GM23338 (cell line): ENCODE data around the gene SRRD. TPM values are rescaled to one million over a fixed set of nuclear protein-coding genes. Genes with fewer than 3 reads are reported as not detected.

Experiments used
- ATAC-seq: fragments of 200-7000 bp; cut with Tn5 transposase; 3 replicates; pipeline ENCODE4 v1.9.1; 2020
- DNase-seq: peaks from one replicate; pipeline ENCODE4 v3.0.0-alpha.2; 2015; ENCODE audit warnings: low spot score
- H2AFZ ChIP-seq: fragments of 200-600 bp; sonication (generic); 2 replicates; pipeline ENCODE4 v1.8.0; 2016; ENCODE audit warnings: antibody characterized with exemption, mild to moderate bottlenecking, moderate library complexity
- H3F3A ChIP-seq: fragments of 200-600 bp; sonication (generic); replicated peaks from 2 replicates; pipeline ENCODE4 v1.8.0; 2017; ENCODE audit warnings: antibody characterized with exemption, mixed run types, low read depth
- H3K27ac ChIP-seq: fragments of 200-600 bp; sonication (generic); 2 replicates; pipeline ENCODE4 v1.6.1; 2016; ENCODE audit warnings: low read depth
- H3K27me3 ChIP-seq: fragments of 200-600 bp; sonication (generic); 2 replicates; pipeline ENCODE4 v1.8.0; 2016; ENCODE audit warnings: mild to moderate bottlenecking, mixed run types, moderate library complexity; ENCODE audit not compliant: insufficient read depth
- H3K36me3 ChIP-seq: fragments of 200-600 bp; sonication (generic); 2 replicates; pipeline ENCODE4 v1.8.0; 2016; ENCODE audit warnings: mild to moderate bottlenecking; ENCODE audit not compliant: insufficient read depth
- H3K4me1 ChIP-seq: fragments of 200-600 bp; sonication (generic); 2 replicates; pipeline ENCODE4 v1.8.0; 2016; ENCODE audit warnings: mild to moderate bottlenecking, moderate library complexity; ENCODE audit not compliant: insufficient read depth
- H3K4me2 ChIP-seq: fragments of 200-600 bp; sonication (generic); 2 replicates; pipeline ENCODE4 v1.7.1; 2017; ENCODE audit warnings: mixed run types
- H3K4me3 ChIP-seq: fragments of 200-600 bp; sonication (generic); 2 replicates; pipeline ENCODE4 v1.6.1; 2016; ENCODE audit warnings: mixed run types
- H3K79me2 ChIP-seq: fragments of 200-600 bp; sonication (generic); replicated peaks from 2 replicates; pipeline ENCODE4 v1.8.0; 2017; ENCODE audit warnings: mild to moderate bottlenecking; ENCODE audit not compliant: insufficient read depth
- H3K9me2 ChIP-seq: fragments of 200-600 bp; sonication (generic); 2 replicates; pipeline ENCODE4 v1.8.0; 2017; ENCODE audit not compliant: insufficient read depth
- H4K20me1 ChIP-seq: fragments of 200-600 bp; sonication (generic); replicated peaks from 2 replicates; pipeline ENCODE4 v1.8.0; 2017; ENCODE audit warnings: mild to moderate bottlenecking; ENCODE audit not compliant: insufficient read depth
- H3K27ac Mint-ChIP-seq: 2 replicates; pipeline ENCODE4 v1.8.0; 2020; ENCODE audit warnings: inconsistent platforms, mild to moderate bottlenecking, moderate library complexity, mixed read lengths
- H3K27me3 Mint-ChIP-seq: 3 replicates; pipeline ENCODE4 v1.8.0; 2022; ENCODE audit warnings: low read depth, mild to moderate bottlenecking, moderate library complexity, mixed read lengths, inconsistent platforms; ENCODE audit not compliant: insufficient read depth, poor library complexity
- H3K36me3 Mint-ChIP-seq: 3 replicates; pipeline ENCODE4 v1.8.0; 2021; ENCODE audit warnings: low read depth, mild to moderate bottlenecking, inconsistent platforms, moderate library complexity, mixed read lengths
- H3K4me1 Mint-ChIP-seq: 3 replicates; pipeline ENCODE4 v1.8.0; 2020; ENCODE audit warnings: mild to moderate bottlenecking, inconsistent platforms, mixed read lengths
- H3K4me3 Mint-ChIP-seq: 3 replicates; pipeline ENCODE4 v1.8.0; 2021; ENCODE audit warnings: moderate library complexity, mild to moderate bottlenecking, inconsistent platforms, mixed read lengths
- H3K9me3 Mint-ChIP-seq: 3 replicates; pipeline ENCODE4 v1.8.0; 2020; ENCODE audit warnings: moderate library complexity, mild to moderate bottlenecking, inconsistent platforms, mixed read lengths
- EZH2phosphoT487 ChIP-seq: fragments of 200-600 bp; sonication (generic); IDR thresholded peaks from one replicate; pipeline ENCODE4 v1.8.1; 2018; ENCODE audit warnings: antibody characterized with exemption; ENCODE audit not compliant: unreplicated experiment
- JUNB ChIP-seq: IDR thresholded peaks from one replicate; pipeline ENCODE4 v1.6.1; 2016; ENCODE audit warnings: antibody characterized with exemption; ENCODE audit not compliant: unreplicated experiment
- NANOG ChIP-seq: IDR thresholded peaks from 2 replicates; pipeline ENCODE4 v1.6.1; 2016; ENCODE audit warnings: antibody characterized with exemption, borderline replicate concordance
- STAT1 ChIP-seq: IDR thresholded peaks from one replicate; pipeline ENCODE4 v1.6.1; 2016; ENCODE audit warnings: antibody characterized with exemption; ENCODE audit not compliant: unreplicated experiment
- ZNF114 ChIP-seq: fragments of 250-450 bp; sonication (Bioruptor Pico); IDR thresholded peaks from 2 replicates; pipeline ENCODE4 v1.5.0; 2020; ENCODE audit warnings: mild to moderate bottlenecking, moderate library complexity
- polyA plus RNA-seq: library from polyadenylated mRNA; unstranded; fragments of >200 nt; fragmentation: Nextera tagmentation; extraction: Ambion mirVana; gene quantifications from 2 replicates; pipeline ENCODE4 v1.2.1, GENCODE V29; 2016
- total RNA-seq: library from RNA; depleted of rRNA; stranded (reverse); fragments of >200 nt; shearing (Covaris generic); gene quantifications from 2 replicates; pipeline ENCODE4 v1.2.3, GENCODE V29; 2014
- TF ChIP-seq, protein P1 (sequence below): fragments of 250-450 bp; sonication (Bioruptor Pico); IDR thresholded peaks from 2 replicates; pipeline ENCODE4 v1.5.0; 2020; ENCODE audit warnings: mild to moderate bottlenecking, moderate library complexity
- TF ChIP-seq, protein P2 (sequence below), 2 experiments: fragments of 200-600 bp in 1 of 2; sonication (generic) in 1 of 2; conservative IDR thresholded peaks; 2 replicates each; pipeline versions ENCODE4 v1.5.1 to v1.6.1; 2016 to 2017; ENCODE audit warnings: antibody characterized with exemption in 2 of 2, low read depth in 2 of 2, mild to moderate bottlenecking in 2 of 2, moderate library complexity in 1 of 2

SRRD gene
- total and polyA plus RNA-seq, 2 experiments from 2014 or later, result 17.8 to 23.2 TPM

DNA sequence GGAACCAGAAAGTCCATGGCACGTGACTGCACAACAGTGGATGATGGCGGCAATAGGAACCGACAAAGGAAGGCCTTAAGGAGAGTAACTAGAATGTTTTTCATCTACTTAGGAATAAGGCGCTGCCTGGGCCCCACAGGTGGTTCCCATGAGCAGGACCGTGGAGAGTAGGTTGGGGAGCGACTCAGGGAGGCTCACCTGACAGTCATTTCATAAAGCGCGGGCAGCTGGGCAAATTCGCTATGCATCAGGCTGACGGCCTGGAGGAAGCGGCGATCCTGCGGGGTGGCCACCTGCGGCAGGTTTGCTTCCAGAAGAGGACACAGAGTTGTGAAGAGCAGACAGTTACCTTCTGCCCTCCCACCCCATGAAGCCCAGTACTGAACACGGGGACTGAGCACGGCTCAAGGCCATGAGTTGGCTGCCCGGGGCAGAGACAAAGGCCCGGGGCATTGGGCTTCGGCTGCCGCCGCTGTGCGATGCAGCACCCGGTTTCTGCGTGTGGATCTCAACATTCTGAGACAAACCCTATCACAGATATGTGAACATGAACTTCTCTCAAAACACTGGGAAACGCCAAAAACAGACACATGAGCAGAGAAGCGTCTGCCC is 25.9 kb upstream of the SRRD start (continued):
- TF ChIP-seq, protein P1, sequence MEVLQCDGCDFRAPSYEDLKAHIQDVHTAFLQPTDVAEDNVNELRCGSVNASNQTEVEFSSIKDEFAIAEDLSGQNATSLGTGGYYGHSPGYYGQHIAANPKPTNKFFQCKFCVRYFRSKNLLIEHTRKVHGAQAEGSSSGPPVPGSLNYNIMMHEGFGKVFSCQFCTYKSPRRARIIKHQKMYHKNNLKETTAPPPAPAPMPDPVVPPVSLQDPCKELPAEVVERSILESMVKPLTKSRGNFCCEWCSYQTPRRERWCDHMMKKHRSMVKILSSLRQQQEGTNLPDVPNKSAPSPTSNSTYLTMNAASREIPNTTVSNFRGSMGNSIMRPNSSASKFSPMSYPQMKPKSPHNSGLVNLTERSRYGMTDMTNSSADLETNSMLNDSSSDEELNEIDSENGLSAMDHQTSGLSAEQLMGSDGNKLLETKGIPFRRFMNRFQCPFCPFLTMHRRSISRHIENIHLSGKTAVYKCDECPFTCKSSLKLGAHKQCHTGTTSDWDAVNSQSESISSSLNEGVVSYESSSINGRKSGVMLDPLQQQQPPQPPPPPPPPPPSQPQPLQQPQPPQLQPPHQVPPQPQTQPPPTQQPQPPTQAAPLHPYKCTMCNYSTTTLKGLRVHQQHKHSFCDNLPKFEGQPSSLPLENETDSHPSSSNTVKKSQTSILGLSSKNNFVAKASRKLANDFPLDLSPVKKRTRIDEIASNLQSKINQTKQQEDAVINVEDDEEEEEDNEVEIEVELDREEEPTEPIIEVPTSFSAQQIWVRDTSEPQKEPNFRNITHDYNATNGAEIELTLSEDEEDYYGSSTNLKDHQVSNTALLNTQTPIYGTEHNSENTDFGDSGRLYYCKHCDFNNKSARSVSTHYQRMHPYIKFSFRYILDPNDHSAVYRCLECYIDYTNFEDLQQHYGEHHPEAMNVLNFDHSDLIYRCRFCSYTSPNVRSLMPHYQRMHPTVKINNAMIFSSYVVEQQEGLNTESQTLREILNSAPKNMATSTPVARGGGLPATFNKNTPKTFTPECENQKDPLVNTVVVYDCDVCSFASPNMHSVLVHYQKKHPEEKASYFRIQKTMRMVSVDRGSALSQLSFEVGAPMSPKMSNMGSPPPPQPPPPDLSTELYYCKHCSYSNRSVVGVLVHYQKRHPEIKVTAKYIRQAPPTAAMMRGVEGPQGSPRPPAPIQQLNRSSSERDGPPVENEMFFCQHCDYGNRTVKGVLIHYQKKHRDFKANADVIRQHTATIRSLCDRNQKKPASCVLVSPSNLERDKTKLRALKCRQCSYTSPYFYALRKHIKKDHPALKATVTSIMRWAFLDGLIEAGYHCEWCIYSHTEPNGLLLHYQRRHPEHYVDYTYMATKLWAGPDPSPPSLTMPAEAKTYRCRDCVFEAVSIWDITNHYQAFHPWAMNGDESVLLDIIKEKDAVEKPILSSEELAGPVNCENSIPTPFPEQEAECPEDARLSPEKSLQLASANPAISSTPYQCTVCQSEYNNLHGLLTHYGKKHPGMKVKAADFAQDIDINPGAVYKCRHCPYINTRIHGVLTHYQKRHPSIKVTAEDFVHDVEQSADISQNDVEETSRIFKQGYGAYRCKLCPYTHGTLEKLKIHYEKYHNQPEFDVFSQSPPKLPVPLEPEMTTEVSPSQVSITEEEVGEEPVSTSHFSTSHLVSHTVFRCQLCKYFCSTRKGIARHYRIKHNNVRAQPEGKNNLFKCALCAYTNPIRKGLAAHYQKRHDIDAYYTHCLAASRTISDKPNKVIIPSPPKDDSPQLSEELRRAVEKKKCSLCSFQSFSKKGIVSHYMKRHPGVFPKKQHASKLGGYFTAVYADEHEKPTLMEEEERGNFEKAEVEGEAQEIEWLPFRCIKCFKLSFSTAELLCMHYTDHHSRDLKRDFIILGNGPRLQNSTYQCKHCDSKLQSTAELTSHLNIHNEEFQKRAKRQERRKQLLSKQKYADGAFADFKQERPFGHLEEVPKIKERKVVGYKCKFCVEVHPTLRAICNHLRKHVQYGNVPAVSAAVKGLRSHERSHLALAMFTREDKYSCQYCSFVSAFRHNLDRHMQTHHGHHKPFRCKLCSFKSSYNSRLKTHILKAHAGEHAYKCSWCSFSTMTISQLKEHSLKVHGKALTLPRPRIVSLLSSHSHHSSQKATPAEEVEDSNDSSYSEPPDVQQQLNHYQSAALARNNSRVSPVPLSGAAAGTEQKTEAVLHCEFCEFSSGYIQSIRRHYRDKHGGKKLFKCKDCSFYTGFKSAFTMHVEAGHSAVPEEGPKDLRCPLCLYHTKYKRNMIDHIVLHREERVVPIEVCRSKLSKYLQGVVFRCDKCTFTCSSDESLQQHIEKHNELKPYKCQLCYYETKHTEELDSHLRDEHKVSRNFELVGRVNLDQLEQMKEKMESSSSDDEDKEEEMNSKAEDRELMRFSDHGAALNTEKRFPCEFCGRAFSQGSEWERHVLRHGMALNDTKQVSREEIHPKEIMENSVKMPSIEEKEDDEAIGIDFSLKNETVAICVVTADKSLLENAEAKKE (CRISPR knock-in tag), result no peak
- TF ChIP-seq ZNF114 (no peak), NANOG (no peak), JUNB (no peak), STAT1 (no peak), EZH2phosphoT487 (no peak)
- TF ChIP-seq, protein P2, sequence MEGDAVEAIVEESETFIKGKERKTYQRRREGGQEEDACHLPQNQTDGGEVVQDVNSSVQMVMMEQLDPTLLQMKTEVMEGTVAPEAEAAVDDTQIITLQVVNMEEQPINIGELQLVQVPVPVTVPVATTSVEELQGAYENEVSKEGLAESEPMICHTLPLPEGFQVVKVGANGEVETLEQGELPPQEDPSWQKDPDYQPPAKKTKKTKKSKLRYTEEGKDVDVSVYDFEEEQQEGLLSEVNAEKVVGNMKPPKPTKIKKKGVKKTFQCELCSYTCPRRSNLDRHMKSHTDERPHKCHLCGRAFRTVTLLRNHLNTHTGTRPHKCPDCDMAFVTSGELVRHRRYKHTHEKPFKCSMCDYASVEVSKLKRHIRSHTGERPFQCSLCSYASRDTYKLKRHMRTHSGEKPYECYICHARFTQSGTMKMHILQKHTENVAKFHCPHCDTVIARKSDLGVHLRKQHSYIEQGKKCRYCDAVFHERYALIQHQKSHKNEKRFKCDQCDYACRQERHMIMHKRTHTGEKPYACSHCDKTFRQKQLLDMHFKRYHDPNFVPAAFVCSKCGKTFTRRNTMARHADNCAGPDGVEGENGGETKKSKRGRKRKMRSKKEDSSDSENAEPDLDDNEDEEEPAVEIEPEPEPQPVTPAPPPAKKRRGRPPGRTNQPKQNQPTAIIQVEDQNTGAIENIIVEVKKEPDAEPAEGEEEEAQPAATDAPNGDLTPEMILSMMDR (conservative IDR thresholded peaks at IDR 0.05; ENCODE audit: low read depth in 2 of 2), result no peak

DNA sequence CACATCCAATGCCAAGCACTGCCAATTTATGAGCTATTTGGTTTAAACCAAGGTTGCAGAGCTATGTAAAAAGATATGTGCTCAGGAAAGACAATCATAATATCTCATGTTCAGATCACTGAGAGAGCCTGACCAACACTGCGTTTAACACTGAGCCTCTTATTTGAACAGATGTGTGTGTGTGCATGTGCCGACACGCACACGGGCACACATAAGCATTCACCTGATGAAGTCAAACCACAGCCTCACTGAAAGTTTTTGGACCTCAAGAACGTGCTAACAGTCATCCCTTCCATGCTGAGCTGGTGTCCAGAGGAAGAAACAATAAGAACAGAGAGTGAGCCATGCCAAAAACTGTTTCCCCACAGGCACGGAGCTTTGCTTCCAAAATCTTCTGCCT is 23.5 kb upstream of the SRRD start:
- Histone ChIP-seq H2AFZ (no peak overlapping the region), H3K4me2 (no peak overlapping the region), H3K79me2 (peaks cover 15% of the 10 kb centered on the region; the same call in 1 of the 2 replicates), H3K27me3 (no peaks in the 10 kb centered on the region), H3K4me3 (no peak overlapping the region), H3K9me2 (no peaks in the 10 kb centered on the region), H4K20me1 (no peaks in the 10 kb centered on the region; the same call in none of the 2 replicates), H3F3A (peaks cover 11% of the 10 kb centered on the region; the same call in 1 of the 2 replicates), H3K36me3 (peaks cover 7% of the 10 kb centered on the region), H3K4me1 (no peaks in the 10 kb centered on the region), H3K27ac (no peak overlapping the region)
- no peaks in the 10 kb centered on the region for H3K9me3 Mint-ChIP-seq
- ATAC-seq (no peak), DNase-seq (no peak)
- H3K4me3 Mint-ChIP-seq, result no peak overlapping the region
- TF ChIP-seq STAT1, result no peak
- TF ChIP-seq NANOG, result no peak
- H3K4me1 Mint-ChIP-seq, result peaks cover 6% of the 10 kb centered on the region; the same call in 2 of the 3 replicates
- no peak overlapping the region for H3K27ac Mint-ChIP-seq
- peaks cover 50% of the 10 kb centered on the region for H3K36me3 Mint-ChIP-seq
- H3K27me3 Mint-ChIP-seq, result peaks cover 3% of the 10 kb centered on the region
